ENCODE data around the gene SESN1.

GRCh38 chr6:109006818-109007217 is 87.8 kb downstream of the SESN1 start:
- TF ChIP-seq TAF1 (IDR thresholded peaks at IDR 0.05; ENCODE audit: borderline replicate concordance, low read depth, low read length) (no peak), POLR2A (IDR thresholded peaks at IDR 0.05; ENCODE audit: low read depth, low read length) (no peak)

Measured in GM12892 (cell line).